ENCODE results near the gene DACT2. TPM values are rescaled to one million over a fixed set of nuclear protein-coding genes. Genes with fewer than 3 reads are reported as not detected.

Gene DACT2
- total and polyA plus RNA-seq, 10 of the 15 experiments (the other 5 are each of a cell fraction or from before 2014, with no cell fraction given): not detected

DNA sequence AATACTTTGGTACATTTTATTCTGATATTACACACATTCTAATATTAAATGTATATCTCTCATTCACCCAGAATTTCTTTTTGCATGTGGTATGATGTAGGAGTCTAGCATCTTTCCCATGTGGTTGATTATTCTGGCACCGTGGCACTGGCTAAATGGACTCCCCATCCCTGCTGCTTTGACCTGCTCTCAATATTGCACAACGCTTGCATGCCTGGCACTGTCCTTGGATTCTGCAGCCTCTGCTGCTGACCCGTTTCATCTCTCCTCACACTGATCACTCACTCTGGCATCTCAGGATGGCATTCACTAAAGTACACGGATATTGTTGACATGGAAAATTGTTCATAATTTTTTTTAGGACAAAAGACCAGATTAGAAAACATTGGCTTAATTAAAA, 11.5 kb upstream of the DACT2 start:
- H4K20me1 ChIP-seq (ENCODE audit: control insufficient read depth, insufficient read depth): no peaks in the 10 kb centered on the region
- no TSS peak for BruUV-seq (replicated peaks)
- in situ Hi-C loops (cut with MboI): no loop called here
- TF ChIP-seq CREB1 (IDR thresholded peaks at IDR 0.05; ENCODE audit: low read depth): no peak
- TF ChIP-seq ZNF274 (IDR thresholded peaks at IDR 0.05; ENCODE audit: insufficient read depth, insufficient read length): no peak
- no peak for TF ChIP-seq ZSCAN29 (IDR thresholded peaks at IDR 0.05)
- TF ChIP-seq, protein P1, sequence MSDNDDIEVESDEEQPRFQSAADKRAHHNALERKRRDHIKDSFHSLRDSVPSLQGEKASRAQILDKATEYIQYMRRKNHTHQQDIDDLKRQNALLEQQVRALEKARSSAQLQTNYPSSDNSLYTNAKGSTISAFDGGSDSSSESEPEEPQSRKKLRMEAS (IDR thresholded peaks at IDR 0.05; ENCODE audit: low read depth, low read length): no peak
- TF ChIP-seq YY1 (IDR thresholded peaks at IDR 0.05; ENCODE audit: low read depth, low read length): no peak
- no peak for TF ChIP-seq FOXK2 (IDR thresholded peaks at IDR 0.05)
- no peak for TF ChIP-seq ZNF217 (IDR thresholded peaks at IDR 0.05)
- no peak for TF ChIP-seq SUZ12 (IDR thresholded peaks at IDR 0.05; ENCODE audit: unreplicated experiment)
- TF ChIP-seq NRF1 (conservative IDR thresholded peaks at IDR 0.05; ENCODE audit: low read depth, low read length): no peak
- TF ChIP-seq, protein P2, sequence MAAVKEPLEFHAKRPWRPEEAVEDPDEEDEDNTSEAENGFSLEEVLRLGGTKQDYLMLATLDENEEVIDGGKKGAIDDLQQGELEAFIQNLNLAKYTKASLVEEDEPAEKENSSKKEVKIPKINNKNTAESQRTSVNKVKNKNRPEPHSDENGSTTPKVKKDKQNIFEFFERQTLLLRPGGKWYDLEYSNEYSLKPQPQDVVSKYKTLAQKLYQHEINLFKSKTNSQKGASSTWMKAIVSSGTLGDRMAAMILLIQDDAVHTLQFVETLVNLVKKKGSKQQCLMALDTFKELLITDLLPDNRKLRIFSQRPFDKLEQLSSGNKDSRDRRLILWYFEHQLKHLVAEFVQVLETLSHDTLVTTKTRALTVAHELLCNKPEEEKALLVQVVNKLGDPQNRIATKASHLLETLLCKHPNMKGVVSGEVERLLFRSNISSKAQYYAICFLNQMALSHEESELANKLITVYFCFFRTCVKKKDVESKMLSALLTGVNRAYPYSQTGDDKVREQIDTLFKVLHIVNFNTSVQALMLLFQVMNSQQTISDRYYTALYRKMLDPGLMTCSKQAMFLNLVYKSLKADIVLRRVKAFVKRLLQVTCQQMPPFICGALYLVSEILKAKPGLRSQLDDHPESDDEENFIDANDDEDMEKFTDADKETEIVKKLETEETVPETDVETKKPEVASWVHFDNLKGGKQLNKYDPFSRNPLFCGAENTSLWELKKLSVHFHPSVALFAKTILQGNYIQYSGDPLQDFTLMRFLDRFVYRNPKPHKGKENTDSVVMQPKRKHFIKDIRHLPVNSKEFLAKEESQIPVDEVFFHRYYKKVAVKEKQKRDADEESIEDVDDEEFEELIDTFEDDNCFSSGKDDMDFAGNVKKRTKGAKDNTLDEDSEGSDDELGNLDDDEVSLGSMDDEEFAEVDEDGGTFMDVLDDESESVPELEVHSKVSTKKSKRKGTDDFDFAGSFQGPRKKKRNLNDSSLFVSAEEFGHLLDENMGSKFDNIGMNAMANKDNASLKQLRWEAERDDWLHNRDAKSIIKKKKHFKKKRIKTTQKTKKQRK (IDR thresholded peaks at IDR 0.05; ENCODE audit: low read depth, low read length): no peak
- no peak for TF ChIP-seq POLR2AphosphoS5 (IDR thresholded peaks at IDR 0.05; ENCODE audit: low read length)
- TF ChIP-seq, protein P3, sequence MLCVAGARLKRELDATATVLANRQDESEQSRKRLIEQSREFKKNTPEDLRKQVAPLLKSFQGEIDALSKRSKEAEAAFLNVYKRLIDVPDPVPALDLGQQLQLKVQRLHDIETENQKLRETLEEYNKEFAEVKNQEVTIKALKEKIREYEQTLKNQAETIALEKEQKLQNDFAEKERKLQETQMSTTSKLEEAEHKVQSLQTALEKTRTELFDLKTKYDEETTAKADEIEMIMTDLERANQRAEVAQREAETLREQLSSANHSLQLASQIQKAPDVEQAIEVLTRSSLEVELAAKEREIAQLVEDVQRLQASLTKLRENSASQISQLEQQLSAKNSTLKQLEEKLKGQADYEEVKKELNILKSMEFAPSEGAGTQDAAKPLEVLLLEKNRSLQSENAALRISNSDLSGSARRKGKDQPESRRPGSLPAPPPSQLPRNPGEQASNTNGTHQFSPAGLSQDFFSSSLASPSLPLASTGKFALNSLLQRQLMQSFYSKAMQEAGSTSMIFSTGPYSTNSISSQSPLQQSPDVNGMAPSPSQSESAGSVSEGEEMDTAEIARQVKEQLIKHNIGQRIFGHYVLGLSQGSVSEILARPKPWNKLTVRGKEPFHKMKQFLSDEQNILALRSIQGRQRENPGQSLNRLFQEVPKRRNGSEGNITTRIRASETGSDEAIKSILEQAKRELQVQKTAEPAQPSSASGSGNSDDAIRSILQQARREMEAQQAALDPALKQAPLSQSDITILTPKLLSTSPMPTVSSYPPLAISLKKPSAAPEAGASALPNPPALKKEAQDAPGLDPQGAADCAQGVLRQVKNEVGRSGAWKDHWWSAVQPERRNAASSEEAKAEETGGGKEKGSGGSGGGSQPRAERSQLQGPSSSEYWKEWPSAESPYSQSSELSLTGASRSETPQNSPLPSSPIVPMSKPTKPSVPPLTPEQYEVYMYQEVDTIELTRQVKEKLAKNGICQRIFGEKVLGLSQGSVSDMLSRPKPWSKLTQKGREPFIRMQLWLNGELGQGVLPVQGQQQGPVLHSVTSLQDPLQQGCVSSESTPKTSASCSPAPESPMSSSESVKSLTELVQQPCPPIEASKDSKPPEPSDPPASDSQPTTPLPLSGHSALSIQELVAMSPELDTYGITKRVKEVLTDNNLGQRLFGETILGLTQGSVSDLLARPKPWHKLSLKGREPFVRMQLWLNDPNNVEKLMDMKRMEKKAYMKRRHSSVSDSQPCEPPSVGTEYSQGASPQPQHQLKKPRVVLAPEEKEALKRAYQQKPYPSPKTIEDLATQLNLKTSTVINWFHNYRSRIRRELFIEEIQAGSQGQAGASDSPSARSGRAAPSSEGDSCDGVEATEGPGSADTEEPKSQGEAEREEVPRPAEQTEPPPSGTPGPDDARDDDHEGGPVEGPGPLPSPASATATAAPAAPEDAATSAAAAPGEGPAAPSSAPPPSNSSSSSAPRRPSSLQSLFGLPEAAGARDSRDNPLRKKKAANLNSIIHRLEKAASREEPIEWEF (IDR thresholded peaks at IDR 0.05; ENCODE audit: insufficient replicate concordance, low read depth, low read length): no peak
- H3K27ac ChIP-seq (ENCODE audit: control insufficient read depth, insufficient read depth): no peak overlapping the region
- ATAC-seq: no peak
- H3K27me3 ChIP-seq (replicated peaks in 1 of 2; ENCODE audit: control insufficient read depth in 2 of 2, insufficient read depth in 2 of 2, low read length in 1 of 2): no peaks in the 10 kb centered on the region
- 0% methylated on average over 4 of the region's 4 CpGs for WGBS (ENCODE audit: insufficient coverage, insufficient replicate concordance, low lambda C conversion rate, missing lambda C conversion rate)
- no peaks in the 10 kb centered on the region for H3K4me1 ChIP-seq (ENCODE audit: control insufficient read depth, insufficient read depth, low read length)
- H3K79me2 ChIP-seq (ENCODE audit: control insufficient read depth, insufficient read depth, low read length): no peaks in the 10 kb centered on the region
- no peak overlapping the region for H2AFZ ChIP-seq (ENCODE audit: control insufficient read depth, low read depth, low read length)
- DNase-seq (ENCODE audit: low read depth, low spot score): no peak
- H3K9me3 ChIP-seq (replicated peaks; ENCODE audit: control insufficient read depth, insufficient read depth, low read length): no peaks in the 10 kb centered on the region; the same call in 2 of the 3 replicates
- no peak overlapping the region for H3K4me2 ChIP-seq (ENCODE audit: control insufficient read depth, insufficient read depth)
- ChIA-PET SMC1A (ENCODE audit: uncharacterized antibody, unreplicated experiment) (no interaction called here), POLR2A (no interaction called here), CTCF (no interaction called here), RAD21 (ENCODE audit: unreplicated experiment) (no interaction called here)
- no peak overlapping the region for H3K9ac ChIP-seq (ENCODE audit: control insufficient read depth, insufficient read depth, low read length)
- H3K36me3 ChIP-seq (ENCODE audit: control insufficient read depth in 2 of 2, insufficient read depth in 2 of 2, low read length in 1 of 2): no peaks in the 10 kb centered on the region
- intact Hi-C loops (cut with micrococcal nuclease; ENCODE audit: unreplicated experiment): no loop called here
- H3K4me3 ChIP-seq: no peak overlapping the region
- no peak for FAIRE-seq
